Central memory CD4-positive, alpha-beta T cell (primary cell): ENCODE results near the gene EVA1C.
"Not testable (repeated sequence)": the region's sequence is repeated elsewhere in the genome, so short reads cannot be mapped to it uniquely, and the experiment has no call there.

ENCODE experiments used
- DNase-seq: peaks from one replicate; pipeline ENCODE4 v3.0.0; 2022

Gene EVA1C

GRCh38 chr21:32505767-32506166, 93.3 kb downstream of the EVA1C start:
- DNase-seq: not testable (repeated sequence)

- DNase-seq: not testable (repeated sequence)
These were observed 94.0 kb downstream of the EVA1C start for GRCh38 chr21:32506411-32506965.

- DNase-seq: no peak
These were observed 94.9 kb downstream of the EVA1C start for GRCh38 chr21:32507342-32507919.

DNA sequence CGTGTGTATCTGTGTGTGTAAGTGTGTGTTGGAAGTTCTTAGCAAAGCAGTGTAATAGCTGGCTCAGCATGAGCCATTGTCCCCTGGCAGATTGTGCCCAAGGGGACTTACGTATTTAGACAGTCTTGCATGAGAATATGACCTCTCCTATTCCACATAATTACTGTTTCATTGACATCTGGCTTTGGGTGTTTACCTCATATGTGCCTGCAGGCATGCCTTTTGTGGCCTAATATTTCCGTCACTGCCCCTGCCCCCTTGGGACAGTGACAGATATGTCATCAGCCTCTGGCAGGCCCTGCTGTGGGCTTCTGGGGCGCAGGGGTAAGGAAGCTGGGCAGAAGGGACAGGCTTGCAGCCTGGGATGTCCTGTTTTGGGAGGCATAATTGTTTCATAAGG, 95.5 kb downstream of the EVA1C start:
- not testable (repeated sequence) for DNase-seq

DNA sequence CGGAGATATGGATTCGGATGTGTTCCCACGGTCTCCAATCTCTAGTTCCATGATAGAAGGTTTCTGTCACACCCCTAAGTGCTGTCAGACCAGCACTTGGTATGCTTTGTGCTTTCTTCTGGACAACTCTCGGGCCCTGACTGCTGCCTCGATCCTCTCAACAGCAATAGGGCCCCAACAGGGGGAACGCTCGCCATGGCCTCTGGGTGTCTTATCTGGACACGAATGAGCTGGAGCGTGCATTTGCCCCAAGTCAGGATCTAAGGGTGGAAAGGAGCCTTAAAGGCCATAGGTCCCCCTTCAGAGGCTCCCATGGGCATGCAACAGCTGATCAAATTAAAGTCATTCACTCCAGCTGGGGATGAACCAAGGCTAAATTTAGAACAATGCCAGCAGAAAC, 96.1 kb downstream of the EVA1C start:
- no peak for DNase-seq

GRCh38 chr21:32508975-32509374, 96.5 kb downstream of the EVA1C start:
- not testable (repeated sequence) for DNase-seq

- no peak for DNase-seq
These were observed 102.0 kb downstream of the EVA1C start for GRCh38 chr21:32514275-32515055.

GRCh38 chr21:32515874-32516273, 103.4 kb downstream of the EVA1C start:
- no peak for DNase-seq

GRCh38 chr21:32516756-32517649, 104.5 kb downstream of the EVA1C start:
- DNase-seq: no peak

DNA sequence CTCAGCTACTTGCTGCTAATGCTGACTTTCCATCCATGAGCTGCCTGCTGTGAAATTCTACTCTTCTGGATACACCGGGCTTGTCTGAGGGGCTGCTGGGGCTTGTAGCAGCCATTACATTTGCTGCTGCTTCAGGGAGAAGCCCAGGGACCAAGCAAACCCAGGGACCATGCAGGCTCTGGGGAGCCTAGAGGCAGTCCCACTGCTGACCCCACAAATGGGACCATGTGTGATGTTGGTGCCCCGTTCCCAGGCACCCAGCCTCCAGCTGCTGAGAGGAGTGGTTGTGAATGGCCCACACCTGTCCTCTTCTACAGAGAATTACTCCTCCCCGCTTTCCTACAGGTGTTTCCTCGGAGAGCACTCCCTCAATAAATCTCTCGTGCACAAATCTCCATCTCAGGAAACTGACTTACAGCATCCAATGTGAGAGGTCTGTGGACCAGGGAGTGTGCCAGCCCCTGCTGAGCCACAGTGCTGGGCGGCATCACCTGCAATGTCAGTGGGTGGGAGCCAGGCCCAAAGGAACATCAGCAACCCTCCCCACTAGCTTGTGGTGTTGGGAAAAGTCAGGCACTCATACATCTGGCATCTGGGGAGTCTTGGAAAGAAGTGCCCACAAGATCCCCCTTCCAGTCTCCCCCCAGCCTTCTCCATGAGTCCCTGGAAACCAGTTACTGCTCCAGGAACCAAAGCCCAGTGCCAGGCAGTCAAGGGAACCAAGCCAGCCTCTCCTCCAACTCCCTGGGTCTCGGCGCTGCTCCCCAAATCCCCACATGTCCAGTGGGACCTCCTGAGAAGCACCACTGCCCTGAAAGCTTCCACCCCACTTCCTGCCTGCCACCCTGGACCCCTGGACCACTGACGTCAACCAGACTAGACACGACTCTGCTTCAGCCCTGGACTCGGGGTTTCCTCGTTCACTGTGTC, 107.7 kb downstream of the EVA1C start:
- no peak for DNase-seq

- DNase-seq: no peak
These were observed 108.6 kb downstream of the EVA1C start for GRCh38 chr21:32520875-32521735.

DNA sequence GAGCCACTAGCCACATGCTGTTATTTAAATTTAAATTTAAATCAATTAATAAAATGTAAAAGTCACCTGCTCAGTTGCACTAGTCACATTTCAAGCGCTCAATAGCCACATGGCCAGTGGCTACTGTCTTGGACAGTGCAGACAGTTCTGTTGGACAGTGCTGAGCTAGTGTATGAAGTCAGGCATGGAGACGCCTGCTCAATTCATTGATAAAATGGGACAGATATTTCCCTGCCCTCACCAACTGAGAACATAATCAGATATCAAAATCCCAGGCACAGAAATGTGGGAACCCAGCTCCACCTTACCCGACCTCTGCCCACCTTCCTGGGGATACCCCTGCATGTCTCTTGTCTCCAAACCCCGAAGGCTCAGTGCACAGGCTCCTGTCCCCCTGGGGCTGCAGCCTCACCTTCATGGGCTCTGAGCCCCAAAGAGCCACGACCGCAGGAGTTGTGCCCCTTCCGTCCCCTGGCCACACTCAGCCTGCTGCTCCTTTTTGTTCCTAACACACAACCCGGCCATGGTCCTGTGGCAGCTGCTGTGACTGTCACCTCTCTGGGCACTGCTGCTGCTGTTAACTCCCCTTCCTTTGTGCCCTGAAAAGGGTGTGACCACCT, 109.3 kb downstream of the EVA1C start:
- DNase-seq: no peak

DNA sequence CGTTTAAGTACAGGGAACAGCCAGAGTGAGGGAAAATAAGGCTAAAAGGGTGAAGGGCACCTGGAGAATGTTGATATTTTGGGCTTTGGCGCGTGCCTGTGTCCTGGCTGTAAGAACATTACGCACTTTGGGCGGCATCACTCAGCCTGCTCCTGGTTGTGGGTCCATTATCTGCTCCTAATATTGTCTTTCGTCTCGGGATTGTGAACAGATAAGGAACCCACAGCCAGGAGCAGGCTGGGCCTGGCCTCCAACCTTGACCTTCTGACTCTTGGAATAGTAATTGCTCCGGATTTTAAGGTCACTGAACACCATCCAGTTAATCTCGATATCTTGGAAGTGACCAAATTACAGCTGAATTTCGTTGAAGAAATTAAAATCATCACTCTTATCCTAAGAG, 111.0 kb downstream of the EVA1C start:
- no peak for DNase-seq

DNA sequence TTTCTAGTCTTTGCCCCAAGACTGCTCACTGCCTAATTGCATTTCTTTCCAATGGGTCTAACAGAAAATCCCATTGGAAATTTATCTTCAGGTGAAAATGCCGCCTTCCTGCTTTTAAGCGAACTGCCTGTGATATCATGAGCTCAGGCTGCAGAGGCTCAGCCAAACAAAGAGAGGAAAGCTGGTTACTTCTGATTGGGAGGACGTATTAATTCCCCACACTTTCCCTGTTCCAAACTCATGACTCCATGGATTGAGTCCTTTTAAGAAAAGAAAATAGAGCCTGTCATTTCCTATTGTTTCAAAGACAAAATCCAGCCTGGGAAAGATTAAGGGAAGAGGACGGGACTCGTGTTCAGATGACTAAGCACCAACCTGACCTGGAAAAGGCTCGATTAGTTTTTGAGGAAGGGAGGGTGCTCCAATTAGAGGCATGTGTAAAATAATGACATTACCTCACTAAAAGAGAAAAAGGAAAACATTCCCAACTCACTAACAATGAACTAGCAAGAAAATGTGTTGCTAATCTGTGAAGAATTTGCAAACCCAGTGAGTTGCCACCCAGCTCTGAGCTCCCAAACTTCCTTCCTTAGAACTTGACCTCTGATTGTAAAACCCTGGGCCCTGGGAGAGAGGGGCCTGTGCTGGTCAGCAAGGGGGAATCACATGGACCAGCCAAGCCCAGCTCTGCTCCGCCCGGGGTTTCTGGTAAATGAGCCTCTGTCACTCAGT, 111.6 kb downstream of the EVA1C start:
- DNase-seq: no peak

GRCh38 chr21:32525282-32525681, 112.8 kb downstream of the EVA1C start:
- DNase-seq: no peak

DNA sequence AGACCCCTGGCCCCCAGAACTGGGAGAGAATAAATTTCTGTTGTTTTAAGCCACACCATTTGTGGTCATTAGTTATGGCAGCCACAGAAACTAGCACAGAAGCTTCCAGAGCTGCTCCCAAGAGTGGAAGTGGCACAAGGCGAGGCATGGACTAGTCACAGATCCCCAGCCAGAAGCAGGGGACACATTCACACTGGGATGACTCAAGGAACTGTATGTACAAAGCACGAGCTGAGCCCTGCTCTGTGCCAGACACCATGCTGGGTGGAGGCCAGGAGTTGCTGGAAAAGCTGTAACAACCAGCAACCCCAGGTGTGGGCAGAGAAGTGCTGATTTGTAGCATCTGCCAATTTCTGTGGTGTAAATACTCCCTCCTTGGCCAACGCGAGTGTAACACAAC, 117.2 kb downstream of the EVA1C start:
- DNase-seq: no peak

DNA sequence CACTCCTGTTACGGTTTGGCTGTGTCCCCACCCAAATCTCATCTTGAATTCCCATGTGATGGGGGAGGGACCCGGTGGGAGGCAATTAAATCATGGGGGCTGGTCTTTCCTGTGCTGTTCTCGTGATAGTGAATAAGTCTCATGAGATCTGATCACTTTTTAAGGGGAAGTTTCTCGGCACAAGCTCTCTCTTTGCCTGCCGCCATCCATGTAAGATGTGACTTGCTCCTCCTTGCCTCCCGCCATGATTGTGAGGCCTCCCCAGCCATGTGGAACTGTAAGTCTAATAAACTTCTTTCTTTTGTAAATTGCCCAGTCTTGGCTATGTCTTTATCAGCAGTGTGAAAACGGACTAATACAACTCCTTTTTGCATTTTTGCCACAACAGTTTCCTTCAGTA, 118.3 kb downstream of the EVA1C start:
- DNase-seq: not testable (repeated sequence)

DNA sequence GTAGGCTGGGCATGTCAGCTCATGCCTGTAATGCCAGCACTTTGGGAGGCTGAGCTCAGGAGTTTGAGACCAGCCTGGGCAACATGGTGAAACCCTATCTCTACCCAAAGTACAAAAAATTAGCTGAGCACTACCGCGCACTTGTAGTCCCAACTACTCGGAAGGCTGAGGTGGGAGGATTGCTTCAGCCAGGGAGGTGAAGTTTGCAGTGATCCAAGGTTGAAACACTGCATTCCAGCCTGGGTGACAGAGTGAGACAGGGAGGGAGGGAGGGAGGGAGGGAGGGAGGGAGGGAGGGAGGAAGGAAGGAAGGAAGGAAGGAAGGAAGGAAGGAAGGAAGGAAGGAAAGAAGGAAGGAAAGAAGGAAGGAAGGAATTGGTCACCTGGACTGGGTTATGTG, 119.1 kb downstream of the EVA1C start:
- not testable (repeated sequence) for DNase-seq

GRCh38 chr21:32532636-32533035, 120.1 kb downstream of the EVA1C start:
- no peak for DNase-seq

- DNase-seq: no peak
These were observed 120.5 kb downstream of the EVA1C start for GRCh38 chr21:32533053-32533452.
